Karpas-422 (cell line): ENCODE data around the gene WDR86. TPM values are rescaled to one million over a fixed set of nuclear protein-coding genes. Genes with fewer than 3 reads are reported as not detected.
A peak's percentile ranks its signal among the peaks of the same experiment; 100 is the strongest.

Experiments used
- DNase-seq: peaks from one replicate; pipeline ENCODE4 v3.0.0-alpha.2; 2015
- H2AFZ ChIP-seq: fragments of 200-600 bp; sonication (generic); 2 replicates; pipeline ENCODE4 v1.6.1; 2014; ENCODE audit warnings: antibody characterized with exemption, low read length, mixed read lengths
- H3K27ac ChIP-seq: fragments of 200-600 bp; sonication (generic); 2 replicates; pipeline ENCODE4 v1.5.1; 2014; ENCODE audit warnings: mild to moderate bottlenecking, low read length, moderate library complexity
- H3K27me3 ChIP-seq: fragments of 200-600 bp; sonication (generic); 2 replicates; pipeline ENCODE4 v1.6.1; 2014; ENCODE audit warnings: low read length, mixed read lengths
- H3K36me3 ChIP-seq: fragments of 200-600 bp; sonication (generic); 2 replicates; pipeline ENCODE4 v1.6.1; 2014; ENCODE audit warnings: low read length, mixed read lengths; ENCODE audit not compliant: insufficient read depth
- H3K4me1 ChIP-seq: fragments of 200-600 bp; sonication (generic); 2 replicates; pipeline ENCODE4 v1.6.1; 2014; ENCODE audit warnings: mild to moderate bottlenecking, low read length, mixed read lengths
- H3K4me2 ChIP-seq: fragments of 200-600 bp; sonication (generic); 2 replicates; pipeline ENCODE4 v1.6.1; 2014; ENCODE audit warnings: low read length, low read depth, mild to moderate bottlenecking; ENCODE audit not compliant: poor library complexity, severe bottlenecking
- H3K4me3 ChIP-seq: fragments of 200-600 bp; sonication (generic); 2 replicates; pipeline ENCODE4 v1.5.1; 2014; ENCODE audit warnings: mild to moderate bottlenecking, antibody characterized with exemption, low read length, mixed read lengths
- H3K79me2 ChIP-seq: fragments of 200-600 bp; sonication (generic); 2 replicates; pipeline ENCODE4 v1.6.1; 2014; ENCODE audit warnings: mild to moderate bottlenecking, low read length, mixed read lengths
- H3K9ac ChIP-seq: fragments of 200-600 bp; sonication (generic); 2 replicates; pipeline ENCODE4 v1.6.0; 2014; ENCODE audit warnings: low read length
- H3K9me2 ChIP-seq: fragments of 200-600 bp; sonication (generic), shearing (Covaris generic); replicated peaks from 2 replicates; pipeline ENCODE4 v1.6.0; 2014; ENCODE audit warnings: mild to moderate bottlenecking, low read length, moderate library complexity; ENCODE audit not compliant: insufficient read depth
- H3K9me3 ChIP-seq: fragments of 300-700, 200-600 bp; sonication (generic); 2 replicates; pipeline ENCODE4 v1.6.1; 2014; ENCODE audit warnings: low read length, mixed read lengths
- H4K20me1 ChIP-seq: fragments of 200-600 bp; sonication (generic); 2 replicates; pipeline ENCODE4 v1.6.1; 2014; ENCODE audit warnings: mild to moderate bottlenecking, antibody characterized with exemption, low read length, low read depth; ENCODE audit not compliant: insufficient read depth
- small RNA-seq: library from RNA; depleted of rRNA; stranded (forward); fragments of <200 nt; gene quantifications from one replicate; pipeline ENCODE3, GENCODE V24; 2014
- total RNA-seq: library from RNA; depleted of rRNA; stranded (reverse); fragments of >200 nt; shearing (Covaris generic); gene quantifications from 2 replicates; pipeline ENCODE4 v1.2.3, GENCODE V29; 2014; ENCODE audit warnings: low replicate concordance; rRNA removed

WDR86 gene
- total RNA-seq, 1 experiment from 2014 or later = not detected

GRCh38 chr7:151339651-151340382, 70.0 kb downstream of the WDR86 start:
- H3K9ac ChIP-seq = peak overlapping the region; percentile 34; the same call in 1 of the 2 replicates
- H3K4me1 ChIP-seq = peaks cover 30% of the 10 kb centered on the region
- no peaks in the 10 kb centered on the region for H3K27me3 ChIP-seq
- peak; percentile 54 for DNase-seq
- H2AFZ ChIP-seq = peak overlapping the region; percentile 94
- no peaks in the 10 kb centered on the region for H4K20me1 ChIP-seq
- H3K79me2 ChIP-seq = peaks cover 23% of the 10 kb centered on the region
- no peaks in the 10 kb centered on the region for H3K9me2 ChIP-seq
- H3K4me2 ChIP-seq = peak overlapping the region; percentile 10
- peaks cover 4% of the 10 kb centered on the region; the same call in 1 of the 2 replicates for H3K36me3 ChIP-seq
- no peaks in the 10 kb centered on the region for H3K9me3 ChIP-seq
- no peak overlapping the region for H3K4me3 ChIP-seq
- H3K27ac ChIP-seq = no peak overlapping the region

GRCh38 chr7:151338809-151339208, 71.0 kb downstream of the WDR86 start:
- Histone ChIP-seq H3K36me3 (peaks cover 4% of the 10 kb centered on the region; the same call in 1 of the 2 replicates), H3K27ac (no peak overlapping the region), H2AFZ (no peak overlapping the region), H3K9me2 (no peaks in the 10 kb centered on the region), H3K4me1 (peaks cover 30% of the 10 kb centered on the region), H3K4me2 (no peak overlapping the region), H3K9me3 (no peaks in the 10 kb centered on the region), H3K79me2 (peaks cover 21% of the 10 kb centered on the region), H3K9ac (no peak overlapping the region), H3K27me3 (no peaks in the 10 kb centered on the region), H3K4me3 (no peak overlapping the region), H4K20me1 (no peaks in the 10 kb centered on the region)
- no peak for DNase-seq

- Histone ChIP-seq H3K36me3 (no peaks in the 10 kb centered on the region), H2AFZ (no peak overlapping the region), H3K4me2 (no peak overlapping the region), H3K4me3 (no peak overlapping the region), H3K9ac (no peak overlapping the region), H4K20me1 (no peaks in the 10 kb centered on the region), H3K9me3 (no peaks in the 10 kb centered on the region), H3K27me3 (no peaks in the 10 kb centered on the region), H3K4me1 (peaks cover 18% of the 10 kb centered on the region), H3K9me2 (no peaks in the 10 kb centered on the region), H3K79me2 (peaks cover 6% of the 10 kb centered on the region), H3K27ac (no peak overlapping the region)
- no peak for DNase-seq
Measured at GRCh38 chr7:151337346-151337745, 72.5 kb downstream of the WDR86 start.

GRCh38 chr7:151336027-151336708, 73.7 kb downstream of the WDR86 start:
- no peak overlapping the region for H2AFZ ChIP-seq
- H3K36me3 ChIP-seq = no peaks in the 10 kb centered on the region
- H3K79me2 ChIP-seq = no peaks in the 10 kb centered on the region
- no peak overlapping the region for H3K9ac ChIP-seq
- peaks cover 17% of the 10 kb centered on the region for H3K4me1 ChIP-seq
- no peak overlapping the region for H3K27ac ChIP-seq
- H3K9me3 ChIP-seq = no peaks in the 10 kb centered on the region
- no peak for DNase-seq
- H3K4me2 ChIP-seq = no peak overlapping the region
- no peak overlapping the region for H3K4me3 ChIP-seq
- H3K9me2 ChIP-seq = no peaks in the 10 kb centered on the region
- no peaks in the 10 kb centered on the region for H3K27me3 ChIP-seq
- H4K20me1 ChIP-seq = no peaks in the 10 kb centered on the region

GRCh38 chr7:151334628-151335027, 75.2 kb downstream of the WDR86 start:
- no peak for DNase-seq
- H3K79me2 ChIP-seq = no peaks in the 10 kb centered on the region
- no peaks in the 10 kb centered on the region for H3K36me3 ChIP-seq
- H3K9ac ChIP-seq = no peak overlapping the region
- H3K4me2 ChIP-seq = no peak overlapping the region
- H4K20me1 ChIP-seq = no peaks in the 10 kb centered on the region
- H3K27ac ChIP-seq = no peak overlapping the region
- H3K9me3 ChIP-seq = no peaks in the 10 kb centered on the region
- H3K9me2 ChIP-seq = no peaks in the 10 kb centered on the region
- H3K4me3 ChIP-seq = no peak overlapping the region
- H3K4me1 ChIP-seq = peaks cover 10% of the 10 kb centered on the region
- H2AFZ ChIP-seq = no peak overlapping the region
- no peaks in the 10 kb centered on the region for H3K27me3 ChIP-seq

Small RNA genes lying within 50 kb of the gene (small RNA-seq; reads per million reads assigned to genes)
- not detected for gene MIR3907

Other genes with a start within 250 kb of the WDR86 start
- gene GBX1, start 242.3 kb downstream of the WDR86 start, total RNA-seq = not detected in 2 replicates
- not detected in 2 replicates for gene ASB10, start 222.8 kb downstream of the WDR86 start, total RNA-seq
- not detected in 2 replicates for gene H2BK1, start 199.6 kb downstream of the WDR86 start, total RNA-seq
- 31.2 and 48.6 TPM in 2 replicates for gene ABCF2, start 182.8 kb downstream of the WDR86 start, total RNA-seq
- 24.7 and 33.2 TPM in 2 replicates for gene CHPF2, start 177.6 kb downstream of the WDR86 start, total RNA-seq
- gene SMARCD3, start 161.3 kb downstream of the WDR86 start, total RNA-seq = 3.2 and 8.7 TPM in 2 replicates
- gene NUB1, start 68.2 kb downstream of the WDR86 start, total RNA-seq = 40.0 and 53.0 TPM in 2 replicates
- not detected in 2 replicates for gene CRYGN, start 30.1 kb upstream of the WDR86 start, total RNA-seq
- gene RHEB, start 109.9 kb upstream of the WDR86 start, total RNA-seq = 45.6 and 47.5 TPM in 2 replicates